ENCODE measurements around the gene RSU1. TPM values are rescaled to one million over a fixed set of nuclear protein-coding genes. Genes with fewer than 3 reads are reported as not detected.

Gene RSU1
- polyA plus RNA-seq, 2 of the 4 experiments (the other 2 are of a cell fraction): 99.3 to 114 TPM

GRCh38 chr10:16822726-16823360 lies 5.6 kb upstream of the RSU1 start:
- Histone ChIP-seq H3K4me2 (no peak overlapping the region), H3K9me3 (peaks cover 17% of the 10 kb centered on the region), H3K4me3 (no peak overlapping the region), H3K4me1 (peaks cover 5% of the 10 kb centered on the region; the same call in 1 of the 3 replicates), H3K27ac (no peak overlapping the region)
- TF ChIP-seq ZFP36 (IDR thresholded peaks at IDR 0.05; ENCODE audit: borderline replicate concordance, partially characterized antibody) (peak; percentile 76), TP53 (CRISPR knock-in tag; IDR thresholded peaks at IDR 0.05) (no peak)
- POLR2A ChIA-PET: no interaction called here
- DNase-seq (ENCODE audit: low read depth in 1 of 2, low spot score in 1 of 2) (no peak), FAIRE-seq (no peak), ATAC-seq (no peak)
- WGBS (ENCODE audit: missing lambda C conversion rate): 18% methylated on average over 4 of the region's 4 CpGs
- CTCF ChIA-PET: interaction anchor here (0.5 to 1.5 kb wide), 4 partner anchors 13 to 617 kb away, joined by 3 to 4 read pairs (median 4); no protein-coding TSS in a partner anchor

- TF ChIP-seq HOXB5 (CRISPR knock-in tag; IDR thresholded peaks at IDR 0.05): no peak
- TF ChIP-seq JUN (IDR thresholded peaks at IDR 0.05): no peak
- no peak for TF ChIP-seq JUNB (IDR thresholded peaks at IDR 0.05)
- TF ChIP-seq FOXS1 (CRISPR knock-in tag; IDR thresholded peaks at IDR 0.05): no peak
- no peak for TF ChIP-seq TFCP2L1 (CRISPR knock-in tag; IDR thresholded peaks at IDR 0.05)
- no peak for TF ChIP-seq MAFK (IDR thresholded peaks at IDR 0.05; ENCODE audit: partially characterized antibody)
- 10% methylated on average over 2 of the region's 2 CpGs for WGBS (ENCODE audit: missing lambda C conversion rate)
- FAIRE-seq (no peak), ATAC-seq (no peak), DNase-seq (ENCODE audit: low read depth in 1 of 2, low spot score in 1 of 2) (no peak)
- H3K4me1 ChIP-seq: peaks cover 5% of the 10 kb centered on the region; the same call in 1 of the 3 replicates
- no peak overlapping the region for H3K4me2 ChIP-seq
- no peak overlapping the region for H3K4me3 ChIP-seq
- no peak overlapping the region for H3K27ac ChIP-seq
- peaks cover 17% of the 10 kb centered on the region for H3K9me3 ChIP-seq
- POLR2A ChIA-PET: no interaction called here
- CTCF ChIA-PET: interaction anchor here (0.6 to 1.2 kb wide), 3 partner anchors 409 to 920 kb away, joined by 3 to 4 read pairs (median 4); no protein-coding TSS in a partner anchor
Observed at GRCh38 chr10:16822027-16822426, 4.8 kb upstream of the RSU1 start.

- ATAC-seq: no peak
- DNase-seq (ENCODE audit: low read depth in 1 of 2, low spot score in 1 of 2): no peak
- Histone ChIP-seq H3K4me3 (no peak overlapping the region), H3K4me2 (no peak overlapping the region), H3K27ac (no peak overlapping the region), H3K4me1 (peaks cover 16% of the 10 kb centered on the region), H3K9me3 (peaks cover 17% of the 10 kb centered on the region)
- ChIA-PET POLR2A (no interaction called here), CTCF (interaction anchor here (1.1 kb wide), 1 partner anchor 690 kb away, joined by 3 read pairs; no protein-coding TSS in a partner anchor)
- no peak for FAIRE-seq
- WGBS (ENCODE audit: missing lambda C conversion rate): 68% methylated on average over 5 of the region's 5 CpGs
- TF ChIP-seq BHLHE40 (IDR thresholded peaks at IDR 0.05; ENCODE audit: low read depth, low read length) (no peak), CTCF (IDR thresholded peaks at IDR 0.05) (no peak), ATOH8 (CRISPR knock-in tag; IDR thresholded peaks at IDR 0.05; ENCODE audit: low read depth) (no peak), MAFK (IDR thresholded peaks at IDR 0.05; ENCODE audit: partially characterized antibody) (no peak), MYC (IDR thresholded peaks at IDR 0.05; ENCODE audit: borderline replicate concordance, low read length) (no peak), NPAS2 (CRISPR knock-in tag; IDR thresholded peaks at IDR 0.05; ENCODE audit: borderline replicate concordance) (no peak)
Observed at GRCh38 chr10:16820421-16820820, 3.2 kb upstream of the RSU1 start.

GRCh38 chr10:16820018-16820417 lies 2.8 kb upstream of the RSU1 start:
- WGBS (ENCODE audit: missing lambda C conversion rate): 10% methylated on average over 1 of the region's 1 CpG
- TF ChIP-seq CBX8 (IDR thresholded peaks at IDR 0.05): no peak
- TF ChIP-seq POLR2AphosphoS2 (conservative IDR thresholded peaks at IDR 0.05; ENCODE audit: low read length): no peak
- no peak for TF ChIP-seq HMGXB4 (CRISPR knock-in tag; IDR thresholded peaks at IDR 0.05; ENCODE audit: borderline replicate concordance)
- TF ChIP-seq EHF (CRISPR knock-in tag; IDR thresholded peaks at IDR 0.05): no peak
- no peak for TF ChIP-seq JUNB (IDR thresholded peaks at IDR 0.05)
- TF ChIP-seq PBX3 (IDR thresholded peaks at IDR 0.05): no peak
- TF ChIP-seq BHLHE40 (IDR thresholded peaks at IDR 0.05; ENCODE audit: low read depth, low read length): no peak
- TF ChIP-seq RNF2 (IDR thresholded peaks at IDR 0.05; ENCODE audit: borderline replicate concordance, low read depth): no peak
- no peak for TF ChIP-seq RFX5 (IDR thresholded peaks at IDR 0.05)
- DNase-seq (ENCODE audit: low read depth in 1 of 2, low spot score in 1 of 2) (no peak), ATAC-seq (no peak), FAIRE-seq (no peak)
- ChIA-PET POLR2A (no interaction called here), CTCF (interaction anchor here (0.8 to 1.1 kb wide), 2 partner anchors 8 to 690 kb away, joined by 3 read pairs; no protein-coding TSS in a partner anchor)
- Histone ChIP-seq H3K4me2 (no peak overlapping the region), H3K4me1 (peaks cover 16% of the 10 kb centered on the region), H3K27ac (no peak overlapping the region), H3K4me3 (no peak overlapping the region), H3K9me3 (peaks cover 17% of the 10 kb centered on the region)

Data from A549 (cell line).